ENCODE results near the gene MPP2.
A peak's percentile ranks its signal among the peaks of the same experiment; 100 is the strongest.

- TF ChIP-seq POLR2A (IDR thresholded peaks at IDR 0.05) = no peak
- TF ChIP-seq CTCF (IDR thresholded peaks at IDR 0.05) = peak; percentile 79 to 99 (median 98)
These were observed 61.1 kb downstream of the MPP2 start for GRCh38 chr17:43846221-43846712.
